Ishikawa (cell line): Measurements from ENCODE around the gene SCOC.

ENCODE experiments used
- CEBPB ChIP-seq: IDR thresholded peaks from 2 replicates; pipeline ENCODE4 v1.6.1; 2012
- CREB1 ChIP-seq: IDR thresholded peaks from 2 replicates; pipeline ENCODE4 v1.6.1; 2012; ENCODE audit warnings: low read depth
- EGR1 ChIP-seq: IDR thresholded peaks from 2 replicates; pipeline ENCODE4 v1.6.1; 2012
- NFIC ChIP-seq: IDR thresholded peaks from 2 replicates; pipeline ENCODE4 v1.6.1; 2012
- TAF1 ChIP-seq: IDR thresholded peaks from 2 replicates; pipeline ENCODE4 v1.6.1; 2012; ENCODE audit warnings: low read depth, mild to moderate bottlenecking
- ZBTB7A ChIP-seq: IDR thresholded peaks from 2 replicates; pipeline ENCODE4 v1.6.1; 2012; ENCODE audit warnings: low read depth
- TF ChIP-seq, protein P1 (sequence below): IDR thresholded peaks from 2 replicates; pipeline ENCODE4 v1.6.1; 2012
- TF ChIP-seq, protein P2 (sequence below): IDR thresholded peaks from 2 replicates; pipeline ENCODE4 v1.6.1; 2012

DNA sequence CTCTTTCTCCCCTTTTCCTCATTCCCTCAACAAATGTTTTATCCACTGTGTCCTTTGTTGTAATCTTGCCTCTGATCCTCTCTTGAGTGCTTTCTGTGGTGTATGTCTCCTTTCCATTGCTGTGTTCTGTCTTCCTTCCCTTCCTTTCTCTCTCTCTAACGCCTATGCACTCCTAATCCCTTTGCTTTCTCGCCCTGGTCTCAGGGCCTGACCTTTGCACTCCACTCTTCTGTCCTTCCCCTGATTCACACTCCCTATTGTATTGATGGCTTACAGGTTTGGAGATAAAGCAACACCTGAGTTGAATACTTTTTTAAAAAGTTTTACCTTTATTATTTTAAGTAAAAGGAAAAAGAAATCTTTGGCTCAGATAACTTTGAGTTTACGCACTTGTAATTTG is 15.6 kb upstream of the SCOC start:
- TF ChIP-seq, protein P1, sequence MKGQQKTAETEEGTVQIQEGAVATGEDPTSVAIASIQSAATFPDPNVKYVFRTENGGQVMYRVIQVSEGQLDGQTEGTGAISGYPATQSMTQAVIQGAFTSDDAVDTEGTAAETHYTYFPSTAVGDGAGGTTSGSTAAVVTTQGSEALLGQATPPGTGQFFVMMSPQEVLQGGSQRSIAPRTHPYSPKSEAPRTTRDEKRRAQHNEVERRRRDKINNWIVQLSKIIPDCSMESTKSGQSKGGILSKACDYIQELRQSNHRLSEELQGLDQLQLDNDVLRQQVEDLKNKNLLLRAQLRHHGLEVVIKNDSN: no peak
- TF ChIP-seq CREB1 (no peak), TAF1 (no peak), ZBTB7A (no peak), EGR1 (no peak), NFIC (no peak), CEBPB (no peak)
- TF ChIP-seq, protein P2, sequence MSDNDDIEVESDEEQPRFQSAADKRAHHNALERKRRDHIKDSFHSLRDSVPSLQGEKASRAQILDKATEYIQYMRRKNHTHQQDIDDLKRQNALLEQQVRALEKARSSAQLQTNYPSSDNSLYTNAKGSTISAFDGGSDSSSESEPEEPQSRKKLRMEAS: no peak
